HG02973 (cell line): ENCODE results near the gene ARHGEF17.
A peak's percentile ranks its signal among the peaks of the same experiment; 100 is the strongest.

Experiments
- ATAC-seq: cut with Tn5 transposase; IDR thresholded peaks from one replicate; pipeline ENCODE4 v1.9.1; 2021; ENCODE audit warnings: moderate library complexity; ENCODE audit not compliant: unreplicated experiment

Gene ARHGEF17

DNA sequence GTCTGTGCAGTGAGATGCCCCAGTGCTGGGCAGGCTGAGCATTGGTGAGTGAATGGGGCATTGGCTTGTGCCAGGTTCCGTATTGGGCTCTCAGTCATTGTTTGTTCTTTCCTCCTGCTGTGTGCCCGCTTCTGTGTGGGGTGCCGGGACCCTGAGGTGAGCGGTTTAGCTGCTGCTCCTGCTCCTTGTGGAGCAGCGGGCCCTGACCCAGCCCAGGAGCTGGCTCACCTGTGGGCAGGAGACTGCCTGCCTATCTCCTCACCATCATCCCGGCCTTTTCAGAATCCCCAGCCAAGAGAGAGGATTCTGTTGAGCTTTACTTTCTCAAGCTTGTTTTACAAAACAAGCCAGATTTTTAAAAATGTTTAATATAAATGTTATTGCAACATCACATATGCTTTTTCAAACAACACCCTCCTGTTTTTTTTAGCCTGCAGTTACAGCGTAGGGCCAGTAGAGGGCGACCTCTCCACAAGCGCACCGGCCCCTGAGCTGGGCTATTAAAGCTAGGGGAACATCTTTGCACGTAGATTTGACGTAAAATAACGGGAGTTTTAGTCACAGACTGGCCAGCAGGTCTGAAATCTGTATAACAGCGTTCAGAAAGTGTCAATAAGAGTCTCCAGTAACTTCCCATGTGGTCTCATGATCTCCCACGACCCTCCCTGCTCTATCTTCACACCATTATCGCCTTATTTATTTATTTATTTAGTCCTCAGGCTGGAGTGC, 43.0 kb downstream of the ARHGEF17 start:
- no peak for ATAC-seq

DNA sequence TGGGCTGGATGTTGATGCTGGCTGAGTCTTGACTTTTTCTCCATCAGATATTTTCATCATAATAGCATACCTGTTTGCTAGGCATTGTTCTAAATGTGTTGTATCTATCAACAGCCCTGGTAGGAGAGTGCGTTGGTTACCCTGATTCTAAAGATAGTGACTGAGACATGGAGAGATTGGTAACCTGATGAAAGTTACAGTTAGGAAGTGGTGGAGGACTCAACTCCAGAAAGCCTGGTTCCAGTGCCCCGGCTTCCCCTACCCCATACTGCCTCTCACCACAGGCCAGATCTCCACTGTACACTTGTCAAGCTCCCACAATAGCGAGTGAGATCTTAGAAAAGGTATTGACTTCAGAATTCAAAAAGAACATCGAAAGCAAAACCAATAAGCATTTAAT, 45.3 kb downstream of the ARHGEF17 start:
- no peak for ATAC-seq

DNA sequence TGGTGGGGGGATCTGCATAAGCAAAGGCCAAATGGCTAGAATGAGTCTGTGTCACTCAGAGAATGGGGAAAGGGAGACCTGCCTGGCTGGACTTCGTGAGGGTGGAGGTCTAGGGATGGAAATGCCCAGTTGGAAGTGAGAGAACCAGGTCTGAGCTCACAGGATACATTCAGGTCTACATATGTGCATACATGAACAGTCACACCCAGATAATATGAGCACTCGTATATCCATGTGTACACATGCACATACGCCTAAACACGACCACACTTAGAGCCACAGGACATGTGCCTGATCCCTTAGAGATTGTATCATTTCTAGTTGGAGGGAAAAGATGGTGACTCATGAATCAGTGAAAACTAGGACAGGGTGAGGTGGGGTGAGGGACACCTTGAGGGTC, 47.0 kb downstream of the ARHGEF17 start:
- ATAC-seq, result no peak

DNA sequence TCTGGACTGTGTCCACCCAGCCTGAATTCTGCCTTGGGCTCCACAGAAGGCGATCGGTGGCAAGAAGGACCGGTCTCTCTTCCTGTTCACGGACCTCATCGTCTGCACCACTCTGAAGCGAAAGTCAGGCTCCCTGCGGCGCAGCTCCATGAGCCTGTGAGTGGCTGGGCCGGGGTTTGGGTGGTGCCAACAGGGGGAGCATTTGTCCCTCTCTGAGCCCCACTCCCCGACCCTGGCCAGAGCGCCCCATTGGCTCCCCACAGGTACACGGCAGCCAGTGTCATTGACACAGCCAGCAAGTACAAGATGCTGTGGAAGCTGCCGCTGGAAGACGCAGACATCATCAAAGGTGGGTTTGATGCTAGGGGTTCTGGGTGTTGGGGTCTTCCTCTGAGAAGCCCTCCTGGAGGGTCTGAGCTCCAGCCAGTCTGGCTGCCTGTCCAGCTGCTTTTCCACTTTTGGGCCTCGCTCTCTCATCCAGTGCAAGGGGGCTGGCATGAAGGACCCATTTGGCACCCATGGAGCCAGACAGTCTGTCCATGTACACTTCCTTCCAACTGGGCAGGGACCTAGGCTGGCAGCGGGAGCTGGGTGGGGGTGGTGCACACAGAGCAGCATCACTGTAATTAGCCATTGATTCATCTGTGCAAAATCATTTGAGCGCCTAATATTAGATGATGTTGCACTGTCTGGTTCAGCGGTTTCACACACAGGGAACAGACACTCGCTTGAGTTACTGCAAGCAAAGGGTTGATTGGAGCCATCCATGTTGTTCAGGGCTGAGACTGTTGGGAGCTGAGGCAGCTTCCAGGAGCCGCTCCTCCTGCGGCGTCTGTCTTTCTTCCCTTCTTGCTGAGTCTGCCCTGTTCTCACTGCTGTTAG, 49.1 kb downstream of the ARHGEF17 start:
- ATAC-seq, result no peak

DNA sequence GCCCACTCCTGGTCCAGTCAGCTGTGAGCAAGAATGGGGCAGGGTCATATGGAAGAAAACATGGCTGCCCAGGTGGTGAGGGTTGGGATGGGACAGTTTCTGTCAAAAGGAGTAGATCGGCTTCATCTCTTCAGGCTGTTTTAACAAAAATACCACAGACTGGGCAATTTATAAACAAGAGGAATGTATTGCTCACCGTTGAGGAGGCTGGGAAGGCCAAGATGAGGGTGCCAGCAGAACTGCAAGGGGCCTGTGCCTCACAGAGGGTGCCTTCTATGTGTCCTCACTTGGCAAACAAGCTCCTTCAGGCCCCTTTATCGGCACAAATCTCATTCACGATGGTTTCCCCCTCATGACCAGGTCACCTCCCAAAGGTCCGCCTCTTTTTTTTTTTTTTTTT, 50.0 kb downstream of the ARHGEF17 start:
- ATAC-seq, result no peak

DNA sequence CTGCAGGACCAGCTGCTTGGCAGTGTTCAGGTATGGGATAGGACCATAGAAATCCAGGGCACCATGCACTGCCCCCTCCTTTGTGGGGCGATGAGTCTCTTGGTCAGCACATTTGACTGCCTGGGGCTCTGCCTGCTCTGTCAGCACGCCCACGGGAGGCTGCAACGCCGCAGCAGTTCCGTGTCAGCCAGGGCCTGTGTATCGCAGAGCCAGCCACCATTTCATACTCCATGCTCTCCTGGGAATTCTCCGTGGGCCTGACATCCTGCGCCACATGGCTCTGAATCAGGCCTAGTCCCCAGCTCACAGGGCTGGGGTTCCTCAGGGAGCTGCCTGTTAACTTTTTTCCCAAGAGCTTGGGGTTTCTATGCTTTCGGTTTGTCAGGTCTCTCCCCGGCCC, 51.3 kb downstream of the ARHGEF17 start:
- no peak for ATAC-seq

DNA sequence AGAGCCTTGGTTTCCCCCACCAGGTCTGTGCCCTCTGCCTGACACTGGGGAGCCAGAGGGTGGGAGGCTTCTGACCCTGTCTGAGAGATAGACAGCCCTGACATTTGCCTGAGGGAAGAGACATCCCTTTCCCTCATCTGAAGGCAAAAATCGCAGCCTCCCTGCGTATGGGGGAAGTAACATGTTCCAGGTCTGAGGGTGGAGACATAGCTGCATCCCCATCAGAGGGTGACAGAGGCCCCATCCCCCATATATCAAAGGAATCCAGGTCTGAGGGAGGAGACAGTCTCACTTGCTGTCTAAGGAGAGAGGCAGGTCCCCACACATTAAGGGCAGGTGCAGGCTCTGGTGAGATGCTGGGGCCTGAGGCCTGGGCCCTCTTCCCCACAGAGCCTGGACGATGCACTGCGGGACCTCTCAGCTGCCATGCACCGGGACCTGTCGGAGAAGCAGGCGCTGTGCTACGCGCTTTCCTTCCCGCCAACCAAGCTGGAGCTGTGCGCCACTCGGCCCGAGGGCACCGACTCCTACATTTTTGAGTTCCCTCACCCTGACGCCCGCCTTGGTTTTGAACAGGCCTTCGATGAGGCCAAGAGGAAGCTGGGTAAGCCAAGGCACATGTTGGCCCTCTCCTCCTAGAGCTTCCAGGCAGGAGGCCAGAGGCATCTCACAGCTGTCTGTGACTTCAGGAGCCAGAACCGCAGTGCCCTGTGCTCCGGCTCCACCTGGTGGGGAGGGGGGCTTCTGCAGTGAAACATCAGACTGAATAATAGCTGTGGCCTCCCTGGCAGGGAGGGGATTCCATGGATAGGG, 52.1 kb downstream of the ARHGEF17 start:
- no peak for ATAC-seq

DNA sequence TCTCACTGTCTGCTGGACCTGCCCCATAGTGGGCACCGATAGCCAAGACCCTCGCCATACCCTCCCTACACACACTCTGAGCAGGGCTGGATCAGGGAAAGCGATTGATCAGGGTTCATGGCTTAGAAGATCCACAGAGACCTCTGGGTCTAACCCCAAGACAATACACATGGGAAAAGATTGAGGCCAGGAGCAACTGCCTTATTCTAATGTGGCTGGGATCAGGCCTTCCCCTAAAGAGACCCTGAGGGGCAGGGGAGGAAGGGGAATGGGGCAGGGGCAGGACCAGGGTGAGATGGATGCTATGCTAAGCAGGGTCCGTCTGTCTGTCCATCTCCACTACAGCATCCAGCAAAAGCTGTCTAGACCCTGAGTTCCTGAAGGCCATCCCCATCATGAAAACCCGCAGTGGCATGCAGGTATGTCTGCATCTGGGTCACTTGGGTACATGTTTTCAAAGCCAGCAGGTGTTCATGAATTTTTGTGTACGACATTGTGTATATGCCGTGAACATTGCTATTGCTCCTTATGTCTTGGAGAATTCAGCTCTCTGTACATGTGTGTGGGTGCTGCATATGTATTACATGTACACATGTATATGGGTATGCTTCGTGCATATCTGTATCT, 52.8 kb downstream of the ARHGEF17 start:
- ATAC-seq, result no peak

DNA sequence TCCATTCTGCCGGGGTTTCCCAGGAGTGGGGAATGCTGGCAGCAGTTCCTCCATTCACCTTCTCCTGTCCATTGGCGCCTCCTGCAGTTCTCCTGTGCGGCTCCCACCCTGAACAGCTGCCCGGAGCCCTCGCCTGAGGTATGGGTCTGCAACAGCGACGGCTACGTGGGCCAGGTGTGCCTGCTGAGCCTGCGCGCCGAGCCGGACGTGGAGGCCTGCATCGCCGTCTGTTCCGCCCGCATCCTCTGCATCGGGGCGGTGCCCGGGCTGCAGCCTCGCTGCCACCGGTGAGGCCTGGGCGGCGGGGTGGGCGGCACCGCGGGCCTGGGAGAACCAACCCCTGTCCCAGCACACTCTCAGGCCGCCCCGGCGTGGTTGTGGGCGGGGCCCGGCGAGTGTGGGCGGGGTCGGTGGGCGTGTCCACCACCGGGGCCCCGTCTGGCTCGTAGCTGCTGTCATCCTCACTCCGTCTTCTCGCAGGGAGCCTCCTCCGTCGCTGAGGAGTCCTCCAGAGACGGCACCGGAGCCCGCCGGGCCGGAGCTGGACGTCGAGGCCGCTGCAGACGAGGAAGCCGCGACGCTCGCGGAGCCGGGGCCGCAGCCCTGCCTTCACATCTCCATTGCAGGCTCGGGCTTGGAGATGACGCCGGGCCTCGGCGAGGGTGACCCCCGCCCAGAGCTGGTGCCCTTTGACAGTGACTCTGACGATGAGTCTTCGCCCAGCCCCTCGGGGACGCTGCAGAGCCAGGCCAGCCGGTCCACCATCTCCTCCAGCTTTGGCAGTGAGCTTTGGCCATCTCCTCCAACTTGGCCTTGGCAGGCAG, 54.1 kb downstream of the ARHGEF17 start:
- ATAC-seq, result no peak

DNA sequence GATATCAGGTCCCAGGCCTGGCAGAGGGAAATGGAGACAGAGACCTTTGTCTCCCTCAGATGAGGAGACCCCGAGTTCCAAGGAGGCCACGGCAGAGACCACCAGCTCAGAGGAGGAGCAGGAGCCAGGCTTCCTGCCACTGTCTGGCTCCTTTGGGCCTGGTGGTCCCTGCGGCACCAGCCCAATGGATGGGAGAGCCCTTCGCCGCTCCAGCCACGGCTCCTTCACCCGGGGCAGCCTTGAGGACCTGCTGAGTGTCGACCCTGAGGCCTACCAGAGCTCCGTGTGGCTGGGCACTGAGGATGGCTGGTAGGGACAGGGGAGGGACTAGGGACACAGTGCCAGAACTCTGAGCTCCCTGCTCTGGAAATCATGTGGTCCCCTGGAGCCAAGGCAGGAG, 55.1 kb downstream of the ARHGEF17 start:
- no peak for ATAC-seq

DNA sequence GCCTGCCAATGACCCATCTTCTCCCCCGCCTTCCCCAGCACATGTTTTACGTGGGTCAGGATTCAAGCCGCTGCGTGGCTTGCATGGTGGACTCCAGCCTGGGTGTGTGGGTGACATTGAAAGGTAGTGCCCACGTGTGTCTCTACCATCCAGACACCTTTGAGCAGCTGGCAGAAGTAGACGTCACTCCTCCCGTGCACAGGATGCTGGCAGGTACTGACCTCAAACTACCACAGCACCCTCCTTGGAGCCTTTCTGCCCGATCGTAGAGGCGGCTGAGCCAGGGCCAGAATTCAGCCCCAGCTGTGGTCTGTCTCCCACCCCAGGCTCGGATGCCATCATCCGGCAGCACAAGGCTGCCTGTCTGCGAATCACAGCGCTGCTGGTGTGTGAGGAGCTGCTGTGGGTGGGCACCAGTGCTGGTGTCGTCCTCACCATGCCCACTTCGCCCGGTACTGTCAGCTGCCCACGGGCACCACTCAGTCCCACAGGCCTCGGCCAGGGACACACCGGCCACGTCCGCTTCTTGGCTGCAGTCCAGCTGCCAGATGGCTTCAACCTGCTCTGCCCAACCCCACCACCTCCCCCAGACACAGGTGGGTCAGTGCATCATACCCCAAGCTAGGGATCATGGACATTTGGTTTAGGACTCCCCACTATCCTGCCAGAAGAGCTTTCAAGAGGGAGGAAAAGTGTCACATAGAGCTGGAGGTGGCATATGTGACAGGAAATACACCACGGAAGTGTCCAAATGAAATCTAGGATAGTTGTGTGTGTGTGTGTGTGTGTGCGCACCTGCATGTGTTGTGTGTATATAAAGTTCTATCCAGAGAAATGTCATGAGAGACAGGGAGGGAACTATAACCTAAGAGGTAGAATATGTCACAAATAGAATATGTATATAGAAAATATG, 57.5 kb downstream of the ARHGEF17 start:
- ATAC-seq, result no peak

DNA sequence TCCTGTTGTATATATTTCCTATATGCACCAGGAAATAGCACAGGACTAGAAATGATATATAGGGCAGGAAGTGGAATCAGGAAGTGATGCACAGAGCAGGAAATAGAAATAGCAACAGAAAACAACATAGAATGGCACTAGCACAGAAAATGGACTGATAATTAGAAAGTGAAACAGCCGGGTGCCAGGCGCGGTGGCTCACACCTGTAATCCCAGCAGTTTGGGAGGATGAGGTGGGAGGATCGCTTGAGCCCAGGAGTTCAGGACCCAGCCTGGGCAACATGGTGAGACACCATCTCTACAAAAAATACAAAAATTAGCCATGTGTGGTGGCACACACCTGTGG, 58.2 kb downstream of the ARHGEF17 start:
- ATAC-seq, result no peak

DNA sequence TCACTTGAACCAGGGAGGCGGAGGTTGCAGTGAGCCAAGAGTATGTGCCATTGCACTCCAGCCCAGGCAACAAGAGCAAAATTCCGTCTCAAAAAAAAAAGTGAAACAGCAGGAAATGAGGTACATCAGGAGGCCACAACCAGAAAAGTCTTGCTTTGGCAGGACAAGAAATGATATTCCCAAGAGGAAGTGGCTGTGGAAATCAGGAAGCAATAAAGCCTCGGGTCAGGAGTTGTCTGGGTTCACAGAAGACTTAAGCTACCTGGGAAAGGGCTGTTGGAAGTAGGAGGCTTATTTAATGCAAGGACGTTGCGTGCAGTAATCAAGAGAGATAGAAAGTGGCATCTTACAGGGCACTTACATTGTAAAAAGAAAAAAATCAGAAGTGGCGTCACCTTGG, 58.9 kb downstream of the ARHGEF17 start:
- no peak for ATAC-seq

DNA sequence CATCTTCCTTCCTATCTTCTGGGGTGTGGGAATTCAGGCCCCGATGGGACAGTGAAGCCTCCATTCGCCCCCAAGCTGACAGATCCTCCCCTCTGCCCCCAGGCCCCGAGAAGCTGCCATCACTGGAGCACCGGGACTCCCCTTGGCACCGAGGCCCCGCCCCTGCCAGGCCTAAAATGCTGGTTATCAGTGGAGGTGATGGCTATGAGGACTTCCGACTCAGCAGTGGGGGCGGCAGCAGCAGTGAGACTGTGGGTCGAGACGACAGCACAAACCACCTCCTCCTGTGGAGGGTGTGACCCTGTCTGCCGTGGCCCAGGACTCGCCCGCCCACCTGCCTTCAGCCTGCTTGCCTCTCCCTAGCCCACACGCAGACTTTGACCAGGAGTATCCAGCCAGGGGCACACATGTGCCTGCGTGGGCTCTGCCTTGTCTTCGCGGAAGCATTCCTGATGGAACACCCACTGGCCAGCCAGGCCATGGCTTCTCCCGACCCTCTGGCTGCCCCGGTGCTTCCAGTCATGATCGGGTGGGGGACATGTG, 59.5 kb downstream of the ARHGEF17 start:
- ATAC-seq, result no peak

DNA sequence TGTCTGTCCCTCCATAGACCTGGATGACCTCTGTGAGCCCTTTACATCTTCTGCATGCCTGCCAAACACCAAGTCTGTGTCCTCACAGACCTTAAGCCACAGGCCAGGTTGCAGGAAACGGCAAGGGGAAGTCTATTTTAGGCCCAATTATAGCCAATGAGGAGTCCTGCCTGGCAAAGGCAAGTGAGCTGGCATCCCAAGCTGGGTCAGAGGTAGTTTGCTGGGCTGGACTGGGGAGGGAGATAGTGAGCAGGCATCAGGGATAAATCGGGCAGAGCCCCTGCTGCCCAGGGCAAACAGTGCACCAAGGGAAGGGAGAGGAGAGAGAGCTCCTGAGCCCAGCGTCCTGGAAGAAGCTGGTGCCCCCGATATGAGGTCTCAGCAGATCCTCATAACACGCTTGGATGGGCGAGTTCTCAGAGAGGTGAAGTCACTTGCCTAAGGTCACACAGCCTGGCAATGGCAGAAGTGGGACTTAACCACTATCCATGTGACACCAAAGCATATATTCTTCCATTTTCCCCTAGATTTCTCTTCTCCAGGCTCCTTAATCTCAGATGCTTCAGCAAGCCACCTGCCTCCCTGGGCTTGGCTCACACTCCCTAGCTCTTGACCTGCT, 64.4 kb downstream of the ARHGEF17 start:
- ATAC-seq, result no peak

DNA sequence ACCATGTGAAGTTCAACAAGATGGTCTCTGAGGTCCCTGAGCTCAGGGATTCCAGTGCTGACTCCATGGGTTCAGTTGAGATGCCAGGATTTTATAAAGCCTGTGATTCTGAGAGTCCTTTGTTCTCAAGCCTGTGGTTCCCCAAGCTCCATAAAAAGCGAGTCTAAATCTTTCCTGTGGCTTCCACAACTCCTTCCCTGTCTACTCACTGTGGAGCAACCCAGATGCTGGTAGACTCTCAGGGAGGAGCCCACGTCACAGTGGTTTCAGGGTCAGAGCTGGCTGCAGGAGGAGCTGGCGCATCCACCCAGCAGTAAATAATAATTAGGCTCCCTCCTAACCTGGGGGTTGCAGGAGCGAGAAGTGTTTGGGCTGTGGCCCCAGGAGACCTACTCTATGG, 66.1 kb downstream of the ARHGEF17 start:
- ATAC-seq, result no peak

DNA sequence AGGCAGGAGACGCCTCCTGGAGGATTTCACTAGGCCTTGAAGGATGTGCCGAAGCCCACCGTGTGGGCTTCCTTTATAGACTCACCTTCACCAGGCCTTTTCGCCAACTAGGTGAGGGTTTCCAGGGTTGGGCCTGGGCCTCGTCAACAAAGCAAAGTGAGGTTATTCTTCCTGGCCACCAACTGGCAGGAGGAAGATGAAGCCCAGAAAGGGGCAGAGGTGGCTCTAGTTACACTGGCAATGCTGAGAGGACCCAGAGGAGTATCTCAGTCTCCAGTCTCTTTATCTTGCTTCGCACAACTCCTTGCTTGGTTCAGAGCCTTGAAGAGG, 67.7 kb downstream of the ARHGEF17 start:
- no peak for ATAC-seq

DNA sequence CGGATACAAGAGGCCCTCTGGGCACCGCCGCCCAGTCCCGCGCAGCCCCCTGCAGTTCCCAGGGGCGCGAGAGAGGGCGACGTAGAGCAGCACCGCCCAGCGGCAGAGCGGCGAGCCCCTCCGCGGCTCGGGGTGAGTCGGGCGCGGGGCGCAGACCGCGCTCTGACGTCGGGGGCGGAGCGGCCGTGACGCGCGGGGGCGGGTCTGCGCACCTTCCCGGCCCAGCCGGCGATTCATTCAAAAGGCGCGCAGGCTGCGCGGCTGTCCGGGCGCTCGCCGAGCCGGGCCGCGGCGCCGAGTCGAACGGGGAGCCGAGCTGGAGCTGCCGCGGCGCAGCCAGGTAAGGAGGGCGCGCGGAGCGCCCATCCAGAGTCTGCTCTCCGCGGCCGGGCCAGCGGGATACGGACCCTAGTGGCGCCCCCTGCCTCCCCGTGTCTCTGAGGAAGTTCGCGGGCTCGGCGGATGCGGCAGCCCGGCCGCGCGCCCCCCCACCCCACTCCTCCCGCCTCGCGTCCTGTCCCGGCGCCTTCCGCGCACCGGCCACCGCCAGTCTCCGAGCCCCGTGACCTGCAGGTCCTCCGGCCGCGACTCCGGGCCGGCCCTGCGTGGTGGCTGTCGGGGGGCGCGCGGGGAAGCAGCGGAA, 68.2 kb downstream of the ARHGEF17 start, which contains the start of gene RELT:
Gene RELT, plus strand, starts transcription at position 240 of the 643 bp plus-strand sequence. CDS start 12,738 bp downstream, outside the sequence.
- ATAC-seq, result peak; percentile 67
